Brain pericyte (primary cell): ENCODE data around the gene KNDC1.

Source experiments
- DNase-seq: peaks from one replicate; pipeline ENCODE4 v3.0.0-alpha.2; 2012; ENCODE audit warnings: low read depth, low spot score

The KNDC1 gene

GRCh38 chr10:133239990-133240389 lies 80.0 kb downstream of the KNDC1 start:
- DNase-seq: no peak

- no peak for DNase-seq
Observed at GRCh38 chr10:133241501-133242205, 81.6 kb downstream of the KNDC1 start.

- no peak for DNase-seq
Observed at GRCh38 chr10:133242611-133243356, 82.8 kb downstream of the KNDC1 start.

DNA sequence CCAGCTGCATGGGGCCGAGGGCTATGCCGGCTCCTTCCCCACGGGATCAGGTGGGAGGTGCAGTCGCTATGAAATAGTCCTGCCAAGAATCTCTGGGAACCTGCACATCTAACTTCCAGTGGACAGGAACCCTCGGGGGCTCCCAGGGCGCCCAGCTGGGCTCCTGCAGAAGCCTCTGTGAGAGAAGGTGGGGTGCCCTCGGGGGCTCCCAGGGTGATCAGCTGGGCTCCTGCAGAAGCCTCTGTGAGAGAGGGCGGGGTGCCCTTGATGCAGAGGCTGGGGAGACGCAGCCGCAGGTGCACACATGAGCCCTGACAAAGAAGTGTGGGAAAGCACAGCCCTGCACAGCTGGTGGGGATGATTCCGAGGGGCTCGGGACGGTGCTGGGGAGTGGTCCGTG lies 83.6 kb downstream of the KNDC1 start:
- DNase-seq: no peak

GRCh38 chr10:133245439-133246235 lies 85.6 kb downstream of the KNDC1 start:
- DNase-seq: no peak

GRCh38 chr10:133246236-133246626 lies 86.2 kb downstream of the KNDC1 start:
- no peak for DNase-seq

GRCh38 chr10:133247681-133248333 lies 87.8 kb downstream of the KNDC1 start:
- no peak for DNase-seq

DNA sequence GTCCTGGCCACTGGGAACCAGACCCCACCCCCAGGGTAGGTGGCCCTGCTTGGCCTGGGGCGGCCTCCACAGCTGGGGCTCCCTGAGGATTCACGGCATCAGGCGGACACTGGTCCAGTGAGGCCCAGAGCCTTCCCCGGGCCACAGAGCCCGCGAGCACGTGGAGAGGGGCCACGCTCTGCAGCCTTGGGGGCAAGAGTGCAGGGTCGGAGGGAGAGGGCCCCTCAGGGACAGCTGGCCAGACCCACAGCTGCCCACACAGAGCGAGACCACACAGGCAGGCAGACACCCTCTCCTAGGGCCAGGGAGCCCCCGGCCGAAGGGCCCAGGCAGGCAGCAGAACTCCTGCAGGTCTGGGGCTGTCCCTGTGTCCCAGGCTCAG lies 88.3 kb downstream of the KNDC1 start:
- no peak for DNase-seq

DNA sequence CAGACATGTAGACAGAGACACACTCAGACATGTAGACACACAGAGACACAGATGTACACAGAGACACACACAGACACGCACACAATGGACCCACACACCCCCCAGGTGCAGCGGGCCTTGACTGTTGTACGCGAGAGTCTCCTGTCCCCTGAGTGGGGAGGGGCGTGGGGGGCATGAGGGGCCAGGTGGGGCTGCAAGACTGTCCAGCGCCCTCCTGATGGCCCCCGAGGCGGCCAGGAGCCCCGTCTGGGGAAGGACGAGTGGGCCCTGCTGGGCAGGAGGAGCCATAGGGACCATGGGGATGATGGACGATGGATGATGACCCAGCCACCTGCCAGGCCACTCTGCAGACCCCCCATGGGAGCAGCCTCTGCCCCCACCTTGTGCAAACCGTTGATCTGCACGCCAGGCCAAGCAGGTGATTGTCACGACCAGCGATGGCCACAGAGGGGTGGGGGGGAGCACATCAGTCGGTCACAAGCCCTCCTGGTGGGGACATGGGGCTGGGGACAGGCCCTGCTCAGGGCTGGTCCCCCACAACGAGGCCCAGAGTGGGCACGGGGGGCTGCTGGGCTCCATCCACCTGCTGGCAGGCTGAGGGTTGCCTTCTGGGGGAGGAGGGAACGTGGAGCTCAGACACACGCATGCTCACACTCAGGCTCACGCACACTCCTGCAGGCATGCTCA lies 89.2 kb downstream of the KNDC1 start:
- no peak for DNase-seq

DNA sequence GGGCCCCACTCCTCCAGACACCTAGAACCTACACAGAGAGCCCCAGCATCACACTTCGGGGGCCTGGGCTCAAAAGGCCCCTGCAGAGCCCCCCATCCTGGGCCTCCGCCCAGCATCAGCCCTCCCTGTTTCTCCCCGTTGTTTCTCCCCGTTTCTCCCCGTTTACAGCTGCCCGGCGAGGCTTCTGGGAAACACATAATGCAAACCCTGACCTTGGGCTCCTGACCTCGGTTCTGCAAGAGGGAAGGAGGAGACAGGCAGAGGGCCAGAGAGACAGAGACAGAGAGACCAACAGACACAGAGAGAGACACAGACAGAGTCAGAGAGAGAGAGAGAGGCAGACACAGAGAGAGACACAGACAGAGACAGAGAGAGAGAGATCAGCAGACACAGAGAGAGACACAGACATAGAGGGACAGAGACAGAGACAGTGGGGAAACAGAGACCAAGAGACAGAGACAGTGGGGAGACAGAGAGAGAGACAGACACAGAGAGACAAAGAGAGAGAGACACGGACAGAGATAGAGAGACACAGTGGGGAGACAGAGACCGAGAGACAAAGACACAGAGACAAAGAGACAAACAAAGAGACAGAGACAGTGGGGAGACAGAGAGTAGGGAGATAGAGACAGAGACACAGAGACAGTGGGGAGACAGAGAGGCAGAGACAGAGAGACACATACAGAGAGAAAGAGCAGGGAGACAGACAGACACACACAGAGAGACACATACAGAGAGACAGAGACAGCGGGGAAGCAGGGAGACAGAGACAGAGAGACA lies 90.1 kb downstream of the KNDC1 start:
- DNase-seq: no peak

DNA sequence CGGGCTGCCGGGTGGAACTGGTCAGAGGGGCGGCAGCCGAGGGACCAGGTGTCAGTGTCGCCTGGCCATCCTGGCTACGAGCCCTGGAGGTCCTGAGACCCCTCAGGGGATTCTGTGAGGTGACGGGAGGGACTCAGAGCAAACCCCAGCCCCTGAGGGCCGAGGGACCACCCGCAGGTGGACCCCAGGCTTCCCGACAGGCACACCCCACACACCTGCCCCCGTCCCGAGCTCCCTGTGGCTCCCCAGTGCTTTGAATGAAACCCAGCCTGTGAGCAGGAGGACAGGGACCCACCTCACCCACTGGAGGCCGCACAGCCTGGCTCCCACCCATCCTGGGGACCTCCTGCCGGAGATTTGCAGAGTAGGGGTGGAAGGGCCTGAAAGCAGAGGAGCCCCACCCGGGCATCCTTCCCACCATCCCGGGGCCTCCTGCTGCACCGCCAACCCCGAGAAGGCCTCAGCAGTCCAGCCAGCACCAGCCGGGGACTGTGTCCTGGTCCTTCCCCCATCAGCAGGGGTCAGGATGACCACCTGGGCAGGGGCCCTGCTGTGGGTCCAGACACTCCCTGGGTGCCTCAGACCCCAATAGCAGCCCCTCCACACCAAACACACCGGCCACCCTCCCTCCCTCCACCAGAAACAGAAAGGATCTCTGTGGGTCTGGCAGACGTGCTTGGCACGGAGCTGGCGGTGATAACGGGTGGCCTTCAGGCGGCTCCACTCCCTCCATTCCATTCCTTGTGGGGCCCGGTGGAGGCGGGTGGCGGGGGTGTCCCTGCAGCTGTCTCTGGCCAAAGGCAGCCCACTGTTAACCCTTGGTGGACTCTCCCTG lies 91.6 kb downstream of the KNDC1 start:
- no peak for DNase-seq

DNA sequence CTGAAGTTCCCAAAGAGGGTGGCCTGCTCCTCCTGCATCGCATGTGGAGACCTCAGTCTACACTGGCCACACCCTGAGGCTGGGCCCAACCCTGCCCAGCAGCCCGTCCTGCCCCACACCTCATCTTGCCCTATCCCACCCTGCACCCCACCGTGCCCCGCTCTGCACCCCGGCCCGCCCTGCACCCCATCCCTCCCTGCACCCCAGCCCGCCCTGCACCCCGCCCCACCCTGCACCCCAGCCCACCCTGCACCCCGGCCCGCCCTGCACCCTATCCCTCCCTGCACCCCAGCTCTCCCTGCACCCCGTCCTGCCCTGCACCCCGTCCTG lies 92.2 kb downstream of the KNDC1 start:
- no peak for DNase-seq

GRCh38 chr10:133253361-133253955 lies 93.4 kb downstream of the KNDC1 start:
- DNase-seq: no peak

DNA sequence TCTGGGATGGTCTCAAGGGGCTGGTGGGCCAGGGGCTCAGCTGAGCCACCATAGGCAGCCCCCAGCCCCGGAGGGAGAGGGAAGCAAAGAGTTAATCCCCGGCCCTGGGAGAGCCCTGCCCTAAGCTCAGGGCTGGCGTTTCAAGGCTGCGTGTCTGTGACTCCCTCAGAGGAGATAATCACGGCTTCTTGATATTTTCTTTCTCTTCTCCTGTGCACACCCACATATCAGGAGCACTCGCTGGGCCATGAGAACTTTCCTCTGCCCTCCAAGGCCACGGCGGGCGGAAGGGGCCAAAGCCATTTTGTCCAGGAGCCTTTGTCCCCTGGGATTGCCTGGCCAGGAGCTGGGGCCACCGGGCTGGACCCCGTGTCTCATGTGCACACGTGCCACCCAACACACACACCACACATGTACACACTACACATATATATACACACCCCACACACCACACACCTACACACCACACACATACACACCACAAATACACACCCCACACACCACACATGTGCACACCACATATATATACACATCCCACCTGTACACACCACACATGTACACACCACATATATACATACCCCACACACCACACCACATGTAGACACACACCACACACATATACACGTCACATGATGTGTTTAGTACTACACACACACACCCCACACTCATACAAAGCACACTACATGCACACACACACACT lies 94.6 kb downstream of the KNDC1 start:
- no peak for DNase-seq

DNA sequence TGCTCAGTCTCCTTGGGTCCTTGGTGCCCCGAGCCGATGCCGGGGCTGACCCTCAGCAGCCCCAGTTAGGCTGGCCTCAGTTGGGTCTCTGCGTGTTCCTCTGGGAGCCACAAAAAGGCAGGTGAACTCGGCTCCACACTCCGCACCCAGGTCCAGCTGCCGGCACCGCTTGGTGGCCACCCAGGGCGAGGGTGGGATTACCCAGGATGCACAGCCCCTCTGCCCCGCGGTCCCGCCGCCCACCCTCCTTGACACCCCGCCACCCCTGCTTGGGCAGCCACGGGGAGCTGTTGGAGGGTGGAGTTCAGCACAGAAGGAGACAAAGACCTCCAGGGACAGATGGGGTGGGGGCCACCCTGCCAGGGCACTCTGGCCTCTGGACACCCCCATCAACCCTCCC lies 95.3 kb downstream of the KNDC1 start:
- no peak for DNase-seq

DNA sequence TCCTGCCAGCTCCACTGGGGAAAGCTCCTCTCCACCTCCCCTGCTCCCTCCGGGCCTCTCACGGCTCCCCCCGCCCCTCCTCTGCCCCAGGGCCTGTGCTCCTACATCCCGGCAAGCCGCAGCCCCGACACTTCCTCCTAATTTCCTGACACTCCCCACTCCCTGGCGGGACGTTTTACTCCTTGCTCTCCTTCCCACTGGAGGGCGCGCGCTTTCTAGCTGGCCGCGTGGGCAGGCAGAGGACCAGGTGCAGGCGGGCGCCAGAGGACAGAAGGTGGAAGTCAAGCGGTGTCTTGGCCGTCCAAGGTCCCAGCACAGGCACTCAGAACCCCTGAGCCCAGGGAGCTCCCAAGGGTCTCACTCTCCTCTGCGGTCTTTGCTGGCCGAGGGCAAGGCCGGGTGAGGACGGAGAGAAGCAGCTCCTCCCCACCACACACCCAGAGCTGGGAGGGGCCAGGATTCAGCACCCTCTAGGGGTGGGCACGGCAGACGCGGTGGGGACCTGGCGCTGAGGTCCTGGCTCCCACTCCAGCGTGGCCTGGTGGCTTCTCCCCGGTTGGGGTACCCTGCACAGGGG lies 97.6 kb downstream of the KNDC1 start:
- DNase-seq: no peak

- no peak for DNase-seq
Observed at GRCh38 chr10:133258066-133258817, 98.2 kb downstream of the KNDC1 start.
